ENCODE measurements around the gene FAM89B. TPM values are rescaled to one million over a fixed set of nuclear protein-coding genes. Genes with fewer than 3 reads are reported as not detected.
"Not testable (repeated sequence)": the region's sequence is repeated elsewhere in the genome, so short reads cannot be mapped to it uniquely, and the experiment has no call there.

Gene FAM89B
- 10 to 100 TPM; 26.4 to 61.2 (median 28.5) TPM for total RNA-seq
- long read RNA-seq, donor 1, transcript FAM89B-203 (2 exons, 1,263 nt): major isoform, 109 of 178 reads
- long read RNA-seq, donor 1, transcript FAM89B-201 (2 exons, 1,409 nt): minor isoform, 17 of 178 reads
- long read RNA-seq, donor 1, transcript FAM89B-202 (2 exons, 1,337 nt): minor isoform, 51 of 178 reads
- long read RNA-seq, donor 1, partial matches to known transcripts: 0 of 178 reads
- long read RNA-seq, donor 1, other reads (novel, unspliced or antisense): 1 of 178 reads
- long read RNA-seq, donor 2, partial matches to known transcripts: 0 of 4 reads
- long read RNA-seq, donor 2, other reads (novel, unspliced or antisense): 2 of 4 reads

- peak; percentile 96 for DNase-seq
- no peak for TF ChIP-seq CTCF (IDR thresholded peaks at IDR 0.05)
- intact Hi-C loops (cut with DNase I, micrococcal nuclease): no loop called here
Measured at GRCh38 chr11:65572356-65573051, at the start of gene FAM89B. TSS of gene FAM89B (plus strand) at chr11:65572538. CDS start at chr11:65572670, 132 bp downstream.

GRCh38 chr11:65522718-65523630 lies 49.4 kb upstream of the FAM89B start:
- ATAC-seq: not testable (repeated sequence)

More at GRCh38 chr11:65572356-65573051, at the start of gene FAM89B:
- no peaks in the 10 kb centered on the region for H3K9me3 ChIP-seq
- no peaks in the 10 kb centered on the region for H3K36me3 ChIP-seq (ENCODE audit: low read depth)
- ATAC-seq: peak; percentile 40
- H3K4me1 ChIP-seq (ENCODE audit: low read depth): peaks cover 63% of the 10 kb centered on the region
- H3K4me3 ChIP-seq: peak within 1 kb of the TSS; percentile 54

DNA sequence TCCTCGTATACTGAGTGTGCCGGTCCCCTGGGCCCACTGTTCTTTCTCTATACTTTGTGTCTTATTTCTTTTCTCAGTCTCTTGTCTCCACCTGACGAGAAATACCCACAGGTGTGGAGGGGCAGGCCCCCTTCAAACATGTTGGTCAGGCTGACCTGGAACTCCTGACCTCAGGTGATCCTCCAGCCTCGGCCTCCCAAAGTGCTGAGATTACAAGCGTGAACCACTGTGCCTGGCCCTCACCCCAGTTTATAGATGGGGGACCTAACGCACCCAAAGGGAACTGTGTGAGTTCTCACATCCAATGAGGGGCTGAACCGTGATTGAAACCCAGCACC lies 48.7 kb upstream of the FAM89B start:
- intact Hi-C loops (cut with DNase I, micrococcal nuclease); ATAC-seq; H3K4me3 ChIP-seq; H3K36me3 ChIP-seq (ENCODE audit: low read depth); H3K9me3 ChIP-seq: not testable (repeated sequence)
- DNase-seq: peak in 2 of 3 donors; percentile 32 to 51
- H3K4me1 ChIP-seq (ENCODE audit: low read depth): peaks cover 20% of the 10 kb centered on the region

More at GRCh38 chr11:65522718-65523630, 49.4 kb upstream of the FAM89B start:
- intact Hi-C loops (cut with DNase I, micrococcal nuclease); H3K9me3 ChIP-seq; H3K36me3 ChIP-seq (ENCODE audit: low read depth); H3K4me3 ChIP-seq: not testable (repeated sequence)
- peaks cover 20% of the 10 kb centered on the region for H3K4me1 ChIP-seq (ENCODE audit: low read depth)
- peak in 2 of 3 donors; percentile 17 to 29 for DNase-seq

DNA sequence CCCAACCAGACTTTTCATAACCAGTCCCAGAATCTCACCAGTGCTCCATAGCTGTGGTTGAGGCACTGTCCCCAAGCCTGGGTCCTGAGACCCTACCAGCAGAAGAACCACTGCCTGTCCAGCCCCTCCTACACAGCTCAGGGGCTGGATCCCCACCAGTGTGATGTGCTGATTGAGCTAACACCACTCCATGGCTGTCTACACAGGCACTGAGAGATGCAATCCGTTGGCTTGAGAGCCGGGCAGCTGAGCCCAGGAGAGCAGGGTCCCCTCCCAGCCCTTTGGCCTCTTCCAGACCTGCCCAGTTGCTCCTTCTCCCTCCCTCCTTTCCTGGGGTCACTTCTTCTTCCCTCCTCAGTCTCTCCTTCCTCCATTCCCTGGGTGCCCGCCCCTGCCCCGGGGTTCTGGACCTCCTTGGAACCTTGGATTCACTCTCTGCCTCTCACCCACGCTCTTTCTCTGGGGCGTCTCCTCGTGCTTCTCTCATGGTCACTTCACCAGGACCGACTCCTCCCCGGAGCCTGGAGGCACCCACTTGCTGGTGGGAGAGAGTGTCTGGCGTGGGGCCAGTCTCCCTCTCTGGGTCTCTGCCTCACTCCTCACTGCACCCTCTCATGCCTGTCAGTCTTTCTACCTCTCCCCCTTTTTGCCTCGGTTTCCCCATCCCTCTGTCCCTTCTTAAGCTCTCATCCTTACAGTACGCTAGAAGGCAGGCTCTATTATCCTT lies 48.2 kb upstream of the FAM89B start:
- ATAC-seq (peak; percentile 12), DNase-seq (peak; percentile 61 to 78 (median 70))
- Histone ChIP-seq H3K36me3 (ENCODE audit: low read depth) (no peaks in the 10 kb centered on the region), H3K9me3 (no peaks in the 10 kb centered on the region), H3K4me3 (no peak overlapping the region), H3K4me1 (ENCODE audit: low read depth) (peaks cover 20% of the 10 kb centered on the region)
- no peak for TF ChIP-seq CTCF (IDR thresholded peaks at IDR 0.05)
- intact Hi-C loops (cut with DNase I, micrococcal nuclease): no loop called here

- intact Hi-C loops (cut with DNase I, micrococcal nuclease): no loop called here
- ATAC-seq: peak; percentile 97
Measured at GRCh38 chr11:65524741-65525545, 47.4 kb upstream of the FAM89B start, which contains the start of gene SCYL1. TSS of gene SCYL1 (plus strand) at chr11:65525083. CDS start at chr11:65525154, 71 bp downstream.

More at GRCh38 chr11:65524741-65525545, 47.4 kb upstream of the FAM89B start, which contains the start of gene SCYL1:
- peak; percentile 85 to 92 (median 87) for DNase-seq
- Histone ChIP-seq H3K36me3 (ENCODE audit: low read depth) (no peaks in the 10 kb centered on the region), H3K4me3 (peak within 1 kb of the TSS; percentile 94), H3K4me1 (ENCODE audit: low read depth) (peaks cover 20% of the 10 kb centered on the region), H3K9me3 (no peaks in the 10 kb centered on the region)
- TF ChIP-seq CTCF (IDR thresholded peaks at IDR 0.05): no peak

Measured in mucosa of descending colon (tissue), 3 donors.